B cell (primary cell): ENCODE measurements around the gene AOPEP. TPM values are rescaled to one million over a fixed set of nuclear protein-coding genes. Genes with fewer than 3 reads are reported as not detected.
A peak's percentile ranks its signal among the peaks of the same experiment; 100 is the strongest.

Source experiments
- ATAC-seq: fragments of 200-7000 bp; cut with Tn5 transposase; one replicate; pipeline ENCODE4 v1.10.0; 2021; ENCODE audit warnings: low read depth, mild to moderate bottlenecking, moderate number of reproducible peaks, moderate library complexity
- CTCF ChIA-PET: fragments of 350-600 bp; sonication (Branson Sonifier 250); formaldehyde crosslinking; loops from one replicate; lab custom pipeline; 2021; ENCODE audit warnings: antibody characterized with exemption, inconsistent platforms; lab: Charles Lee
- POLR2A ChIA-PET: fragments of 350-600 bp; sonication (Branson Sonifier 250); formaldehyde crosslinking; loops from one replicate; lab custom pipeline; 2021; ENCODE audit warnings: antibody characterized with exemption; lab: Charles Lee
- DNase-seq: peaks from one replicate; pipeline ENCODE4 v3.0.0; 2013
- H2AFZ ChIP-seq: 2 replicates; pipeline ENCODE4 v1.6.1; 2012; ENCODE audit warnings: mild to moderate bottlenecking, low read depth, low read length; ENCODE audit not compliant: insufficient read depth, poor library complexity, severe bottlenecking
- H3K27ac ChIP-seq, 2 donors: 1 replicate in 1 of 2; 2 replicates in 1 of 2; pipeline ENCODE4 v1.5.1; 2012 to 2013; ENCODE audit warnings: low read length in 2 of 2, mild to moderate bottlenecking in 2 of 2, moderate library complexity in 1 of 2
- H3K27me3 ChIP-seq, 4 experiments: fragments of 200-600 bp in 1 of 4; sonication (generic) in 1 of 4; replicated peaks in 1 of 4; 1 replicate in 2 of 4; 2 replicates in 2 of 4; pipeline versions ENCODE4 v1.6.1 to v1.7.0; 2013 to 2016; ENCODE audit warnings: low read length in 3 of 4, mild to moderate bottlenecking in 2 of 4, mixed read lengths in 1 of 4, moderate library complexity in 1 of 4; ENCODE audit not compliant: insufficient read depth in 4 of 4, control insufficient read depth in 3 of 4; ENCODE audit errors: control extremely low read depth in 1 of 4
- H3K36me3 ChIP-seq, 2 experiments: replicated peaks in 1 of 2; 1 replicate in 1 of 2; 2 replicates in 1 of 2; pipeline versions ENCODE4 v1.6.1 to v1.7.1; 2013; ENCODE audit warnings: low read length in 1 of 2; ENCODE audit not compliant: insufficient read depth in 2 of 2, control insufficient read depth in 1 of 2; ENCODE audit errors: control extremely low read depth in 1 of 2, extremely low read depth in 1 of 2
- H3K4me1 ChIP-seq, 2 donors: fragments of 200-600 bp in 1 of 2; sonication (generic) in 1 of 2; 1 replicate in 1 of 2; 2 replicates in 1 of 2; pipeline versions ENCODE4 v1.5.1 to v1.6.1; 2013 to 2017; ENCODE audit warnings: low read length in 2 of 2; ENCODE audit not compliant: control insufficient read depth in 2 of 2, insufficient read depth in 2 of 2
- H3K4me2 ChIP-seq: replicated peaks from 2 replicates; pipeline ENCODE3; 2012; ENCODE audit warnings: mild to moderate bottlenecking, low read depth, low read length; ENCODE audit not compliant: poor library complexity, severe bottlenecking
- H3K4me3 ChIP-seq, 5 experiments: fragments of 200-600 bp in 1 of 5; sonication (generic) in 1 of 5; 1 replicate in 3 of 5; 2 replicates in 2 of 5; pipeline versions ENCODE4 v1.5.1 to v1.7.0; 2011 to 2016; ENCODE audit warnings: low read length in 4 of 5, mild to moderate bottlenecking in 4 of 5, low read depth in 2 of 5, control low read depth in 1 of 5, moderate library complexity in 1 of 5; ENCODE audit not compliant: insufficient read depth in 1 of 5; ENCODE audit errors: control extremely low read depth in 1 of 5, extremely low read depth in 1 of 5
- H3K79me2 ChIP-seq: fragments of 200-600 bp; sonication (generic); one replicate; pipeline ENCODE4 v1.6.0; 2016; ENCODE audit warnings: low read length; ENCODE audit not compliant: control insufficient read depth, insufficient read depth
- H3K9ac ChIP-seq: fragments of 200-600 bp; sonication (generic); 2 replicates; pipeline ENCODE4 v1.6.1; 2017; ENCODE audit warnings: mild to moderate bottlenecking, low read length, moderate library complexity
- H3K9me3 ChIP-seq, 3 donors: one replicate each; pipeline versions ENCODE4 v1.6.1 to v1.7.1; 2013; ENCODE audit warnings: low read length in 2 of 3; ENCODE audit not compliant: control insufficient read depth in 2 of 3, insufficient read depth in 1 of 3; ENCODE audit errors: control extremely low read depth in 1 of 3
- H4K20me1 ChIP-seq: 2 replicates; pipeline ENCODE4 v1.6.0; 2012; ENCODE audit warnings: mild to moderate bottlenecking, low read length; ENCODE audit not compliant: insufficient read depth, control insufficient read depth, poor library complexity, severe bottlenecking
- H3K27ac Mint-ChIP-seq: one replicate; pipeline ENCODE4 v1.8.0; 2021; ENCODE audit warnings: mixed read lengths
- H3K27me3 Mint-ChIP-seq: one replicate; pipeline ENCODE4 v1.8.0; 2021; ENCODE audit warnings: mixed read lengths
- H3K4me1 Mint-ChIP-seq: one replicate; pipeline ENCODE4 v1.8.0; 2021; ENCODE audit warnings: mixed read lengths
- H3K4me3 Mint-ChIP-seq: one replicate; pipeline ENCODE4 v1.8.0; 2021; ENCODE audit warnings: mixed read lengths
- H3K9me3 Mint-ChIP-seq: one replicate; pipeline ENCODE4 v1.8.0; 2022; ENCODE audit warnings: mixed read lengths; ENCODE audit not compliant: insufficient read depth
- EZH2 ChIP-seq: IDR thresholded peaks from 2 replicates; pipeline ENCODE4 v1.6.1; 2012; ENCODE audit warnings: borderline replicate concordance, low read depth, mild to moderate bottlenecking, moderate library complexity, low read length; ENCODE audit not compliant: insufficient read depth, poor library complexity, severe bottlenecking
- WGBS: methylation state at CpG from one replicate; pipeline ENCODE4 v1.1.5; 2013; ENCODE audit warnings: missing lambda C conversion rate; ENCODE audit not compliant: insufficient coverage; 5-methylcytosine and 5-hydroxymethylcytosine counted together
- intact Hi-C: fragments of 100-400 bp; cut with micrococcal nuclease; formaldehyde crosslinking; loops from one replicate; pipeline ENCODE4 v1.10.0; 2022
- polyA plus RNA-seq: library from polyadenylated mRNA; depleted of rRNA; stranded (reverse); fragments of >200 nt; gene quantifications from 2 replicates; pipeline ENCODE4 v1.2.3, GENCODE V29; 2012
- total RNA-seq, 2 donors: library from RNA; stranded (reverse); fragments of 120-200 nt in 1 of 2; gene quantifications; 1 replicate in 1 of 2; 2 replicates in 1 of 2; pipeline versions ENCODE4 v1.2.3 to v1.2.4, GENCODE V29; 2013 to 2022
- TF ChIP-seq, protein P1 (sequence below): fragments of 200-600 bp; IDR thresholded peaks from one replicate; pipeline ENCODE4 v1.8.0; 2022; ENCODE audit warnings: antibody characterized with exemption, mild to moderate bottlenecking

AOPEP gene
- total and polyA plus RNA-seq, 2 donors (not counting 1 experiment from before 2014, with no cell fraction given) = 5.1 to 35.8 TPM

DNA sequence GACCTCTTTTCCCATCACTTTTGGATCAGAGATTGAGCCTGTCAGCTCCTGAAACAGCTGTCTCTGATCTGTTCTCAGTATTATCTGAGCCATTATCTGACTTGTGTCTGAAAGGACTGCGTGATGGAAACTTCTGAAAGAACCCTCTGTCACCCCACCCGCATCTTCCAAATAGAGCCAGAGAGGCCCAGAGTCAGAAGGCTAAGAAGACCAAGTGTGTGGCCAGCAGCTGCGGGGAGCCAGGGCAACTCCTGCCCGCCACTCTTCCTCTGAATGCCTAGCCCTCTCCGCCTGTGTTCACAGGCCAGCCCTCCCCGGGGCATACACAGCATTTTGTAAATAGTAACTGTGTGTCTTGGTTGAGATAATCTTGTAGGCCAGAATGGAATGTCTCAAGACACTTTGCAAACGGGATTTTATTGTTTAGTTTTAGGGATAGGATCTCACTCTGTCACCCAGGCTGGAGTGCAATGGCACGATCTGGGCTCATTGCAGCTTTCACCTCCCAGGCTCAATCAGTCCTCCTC is 92.7 kb downstream of the AOPEP start:
- Mint-ChIP-seq H3K4me1 (peaks cover 8% of the 10 kb centered on the region), H3K27me3 (no peaks in the 10 kb centered on the region), H3K4me3 (no peak overlapping the region), H3K27ac (peak overlapping the region; percentile 46), H3K9me3 (no peaks in the 10 kb centered on the region)
- no peak overlapping the region for H3K4me3 ChIP-seq
- intact Hi-C loops = no loop called here
- WGBS = 100% methylated on average over 6 of the region's 8 CpGs
- TF ChIP-seq, protein P1, sequence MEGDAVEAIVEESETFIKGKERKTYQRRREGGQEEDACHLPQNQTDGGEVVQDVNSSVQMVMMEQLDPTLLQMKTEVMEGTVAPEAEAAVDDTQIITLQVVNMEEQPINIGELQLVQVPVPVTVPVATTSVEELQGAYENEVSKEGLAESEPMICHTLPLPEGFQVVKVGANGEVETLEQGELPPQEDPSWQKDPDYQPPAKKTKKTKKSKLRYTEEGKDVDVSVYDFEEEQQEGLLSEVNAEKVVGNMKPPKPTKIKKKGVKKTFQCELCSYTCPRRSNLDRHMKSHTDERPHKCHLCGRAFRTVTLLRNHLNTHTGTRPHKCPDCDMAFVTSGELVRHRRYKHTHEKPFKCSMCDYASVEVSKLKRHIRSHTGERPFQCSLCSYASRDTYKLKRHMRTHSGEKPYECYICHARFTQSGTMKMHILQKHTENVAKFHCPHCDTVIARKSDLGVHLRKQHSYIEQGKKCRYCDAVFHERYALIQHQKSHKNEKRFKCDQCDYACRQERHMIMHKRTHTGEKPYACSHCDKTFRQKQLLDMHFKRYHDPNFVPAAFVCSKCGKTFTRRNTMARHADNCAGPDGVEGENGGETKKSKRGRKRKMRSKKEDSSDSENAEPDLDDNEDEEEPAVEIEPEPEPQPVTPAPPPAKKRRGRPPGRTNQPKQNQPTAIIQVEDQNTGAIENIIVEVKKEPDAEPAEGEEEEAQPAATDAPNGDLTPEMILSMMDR = no peak
- TF ChIP-seq EZH2 = no peak
- H3K9me3 ChIP-seq = no peaks in the 10 kb centered on the region
- CTCF ChIA-PET = no interaction called here
- H3K36me3 ChIP-seq = peaks cover 0 to 8% of the 10 kb centered on the region in 2 experiments
- H4K20me1 ChIP-seq = no peaks in the 10 kb centered on the region
- H3K27ac ChIP-seq = no peak overlapping the region
- H3K79me2 ChIP-seq = no peaks in the 10 kb centered on the region
- no peaks in the 10 kb centered on the region for H3K27me3 ChIP-seq
- DNase-seq = no peak
- H3K9ac ChIP-seq = no peak overlapping the region
- H3K4me2 ChIP-seq = no peak overlapping the region
- H3K4me1 ChIP-seq = peaks cover 0 to 6% of the 10 kb centered on the region in 2 donors
- H2AFZ ChIP-seq = no peak overlapping the region
- no peak for ATAC-seq
- POLR2A ChIA-PET = interaction anchor here (0.6 kb wide), 1 partner anchor 91 kb away, joined by 6 read pairs; no protein-coding TSS in a partner anchor

DNA sequence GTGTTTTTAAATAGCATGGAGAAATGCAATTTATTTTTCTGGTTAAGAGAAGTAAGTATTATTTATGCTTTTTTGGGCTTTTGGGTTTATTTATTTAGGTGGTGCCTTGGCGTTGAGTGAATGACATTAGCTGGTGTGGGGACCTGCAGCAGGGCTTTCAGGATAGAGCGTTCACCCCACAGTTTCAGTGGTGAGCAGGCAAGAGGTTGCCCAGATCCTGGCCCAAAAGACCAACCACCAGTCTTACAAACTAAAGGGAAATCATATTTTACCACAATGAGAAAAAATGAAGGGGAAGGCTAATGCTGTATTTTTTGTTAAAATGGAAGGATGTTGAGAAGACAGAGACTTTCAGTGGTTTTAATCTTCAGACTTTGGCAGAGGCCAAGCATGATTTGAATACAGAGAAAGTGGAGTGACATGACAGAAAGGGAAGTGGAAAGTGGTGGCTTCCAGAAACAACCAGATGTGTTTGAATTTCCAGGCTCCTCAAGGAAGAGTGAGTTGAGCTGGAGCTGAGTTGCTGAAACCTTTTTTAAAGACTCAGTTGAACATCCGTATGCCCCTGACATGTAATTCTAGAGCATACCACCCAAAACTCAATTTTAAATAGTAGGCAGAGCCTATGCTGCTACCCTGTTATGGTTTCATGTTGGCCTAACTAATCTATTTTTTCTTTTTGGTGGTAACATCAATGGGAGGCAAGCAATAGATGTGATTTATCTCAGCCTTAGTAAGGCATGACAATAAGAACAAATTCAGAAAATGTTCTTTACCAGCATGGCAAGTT is 94.8 kb downstream of the AOPEP start:
- Histone ChIP-seq H3K27ac (no peak overlapping the region), H3K36me3 (peaks cover 0 to 4% of the 10 kb centered on the region in 2 experiments), H3K4me2 (no peak overlapping the region), H3K79me2 (no peaks in the 10 kb centered on the region), H3K9me3 (no peaks in the 10 kb centered on the region), H2AFZ (no peak overlapping the region), H3K9ac (no peak overlapping the region), H4K20me1 (no peaks in the 10 kb centered on the region), H3K4me1 (peaks cover 0 to 6% of the 10 kb centered on the region in 2 donors), H3K4me3 (no peak overlapping the region), H3K27me3 (no peaks in the 10 kb centered on the region)
- DNase-seq = peak; percentile 11
- 100% methylated on average over 1 of the region's 3 CpGs for WGBS
- no peaks in the 10 kb centered on the region for H3K9me3 Mint-ChIP-seq
- ChIA-PET POLR2A (no interaction called here), CTCF (no interaction called here)
- intact Hi-C loops = no loop called here
- peak overlapping the region; percentile 70 for H3K27ac Mint-ChIP-seq
- peaks cover 8% of the 10 kb centered on the region for H3K4me1 Mint-ChIP-seq
- no peaks in the 10 kb centered on the region for H3K27me3 Mint-ChIP-seq
- no peak for ATAC-seq
- H3K4me3 Mint-ChIP-seq = no peak overlapping the region
- TF ChIP-seq EZH2 = no peak
- TF ChIP-seq, protein P1 = no peak
